ENCODE results near the gene VWC2. TPM values are rescaled to one million over a fixed set of nuclear protein-coding genes. Genes with fewer than 3 reads are reported as not detected.

Gene VWC2
- total and polyA plus RNA-seq, 2 of the 8 experiments (the other 6 are each of a cell fraction or from before 2014, with no cell fraction given), result 0.24 to 0.30 TPM

- ChIA-PET CTCF (ENCODE audit: partially characterized antibody) (interaction anchor here (0.9 kb wide), 1 partner anchor 10 kb away, joined by 3 read pairs; no protein-coding TSS in a partner anchor), POLR2A (ENCODE audit: partially characterized antibody) (no interaction called here)
- Histone ChIP-seq H3K23ac (ENCODE audit: insufficient read length) (no peak overlapping the region), H3K9me3 (ENCODE audit: insufficient read depth in 2 of 2, low read depth in 1 of 2, low read length in 1 of 2) (peaks cover 0 to 2% of the 10 kb centered on the region in 2 experiments; a peak in 1 of 4 replicates), H3K79me2 (ENCODE audit: control insufficient read depth in 1 of 2, insufficient read depth in 2 of 2, low read length in 2 of 2) (no peaks in the 10 kb centered on the region), H2AK5ac (ENCODE audit: low read depth, low read length) (no peak overlapping the region), H4K8ac (ENCODE audit: extremely low read depth, insufficient read depth, low read length) (no peak overlapping the region), H2BK120ac (replicated peaks; ENCODE audit: low read depth, low read length) (no peak overlapping the region), H4K5ac (ENCODE audit: insufficient read length, low read depth, low read length) (no peak overlapping the region), H3K4me1 (replicated peaks in 1 of 4; ENCODE audit: control insufficient read depth in 3 of 4, insufficient read depth in 4 of 4, low read length in 3 of 4) (peaks cover 0 to 3% (median 0%) of the 10 kb centered on the region in 4 experiments; a peak in 1 of 7 replicates), H3K27me3 (replicated peaks in 1 of 4; ENCODE audit: control insufficient read depth in 3 of 4, extremely low read depth in 1 of 4, insufficient read depth in 3 of 4, low read length in 3 of 4) (no peaks in the 10 kb centered on the region), H2BK5ac (ENCODE audit: low read depth, low read length) (no peak overlapping the region), H3K4me3 (ENCODE audit: extremely low read depth in 1 of 4, insufficient read depth in 2 of 4, low read depth in 3 of 4, low read length in 4 of 4) (no peak overlapping the region), H3K36me3 (ENCODE audit: control insufficient read depth in 2 of 4, insufficient read depth in 4 of 4, low read length in 3 of 4) (no peaks in the 10 kb centered on the region), H4K20me1 (replicated peaks in 1 of 2; ENCODE audit: control insufficient read depth in 1 of 2, insufficient read depth in 2 of 2, low read length in 2 of 2) (no peaks in the 10 kb centered on the region), H3K4me2 (ENCODE audit: insufficient read depth in 1 of 2, low read depth in 2 of 2, low read length in 2 of 2) (no peak overlapping the region), H3K23me2 (ENCODE audit: low read depth, low read length) (no peaks in the 10 kb centered on the region), H3K9ac (replicated peaks in 1 of 4; ENCODE audit: extremely low read depth in 1 of 4, low read depth in 3 of 4, low read length in 3 of 4) (no peak overlapping the region), H2BK15ac (ENCODE audit: low read length) (no peak overlapping the region), H3K79me1 (ENCODE audit: low read depth, low read length) (no peaks in the 10 kb centered on the region), H2AFZ (ENCODE audit: low read length) (no peak overlapping the region), H2BK20ac (ENCODE audit: low read length) (no peak overlapping the region), H3K14ac (ENCODE audit: insufficient read length) (no peak overlapping the region), H3K27ac (ENCODE audit: low read depth, low read length) (no peak overlapping the region), H3K18ac (ENCODE audit: extremely low read depth, low read length) (no peak overlapping the region), H2BK12ac (ENCODE audit: low read depth, low read length) (no peak overlapping the region), H4K91ac (replicated peaks; ENCODE audit: insufficient read length, low read length) (no peak overlapping the region), H3K4ac (replicated peaks; ENCODE audit: insufficient read length, low read depth, low read length) (no peak overlapping the region), H3K56ac (replicated peaks; ENCODE audit: insufficient read length, low read depth, low read length) (no peak overlapping the region)
- whole genome bisulfite sequencing, 2 experiments (ENCODE audit: extremely low coverage in 1 of 2, insufficient coverage in 1 of 2, insufficient read length in 1 of 2, insufficient replicate concordance in 2 of 2, low coverage in 1 of 2, low lambda C conversion rate in 2 of 2, missing lambda C conversion rate in 1 of 2), result 94% methylated on average over 4 of the region's 4 CpGs; no CpG with 5 or more reads in 1 of the 2 experiments
- FAIRE-seq (no peak), DNase-seq (ENCODE audit: low read depth in 1 of 2, low spot score in 2 of 2) (no peak)
- TF ChIP-seq ATF2 (IDR thresholded peaks at IDR 0.05; ENCODE audit: low read length) (no peak), CHD1 (IDR thresholded peaks at IDR 0.05; ENCODE audit: low read depth, low read length) (no peak), NRF1 (IDR thresholded peaks at IDR 0.05; ENCODE audit: low read depth, low read length) (no peak), SAP30 (IDR thresholded peaks at IDR 0.05; ENCODE audit: insufficient read depth, insufficient replicate concordance, low read length) (no peak), NANOG (IDR thresholded peaks at IDR 0.05; ENCODE audit: insufficient read depth, low read depth, low read length, poor library complexity, severe bottlenecking) (no peak), CTCF (IDR thresholded peaks at IDR 0.05; ENCODE audit: control extremely low read depth in 1 of 3, insufficient read depth in 1 of 3, low read depth in 1 of 3, low read length in 3 of 3) (no peak), HDAC6 (IDR thresholded peaks at IDR 0.05; ENCODE audit: low read depth, low read length) (no peak), HDAC2 (IDR thresholded peaks at IDR 0.05; ENCODE audit: borderline replicate concordance in 1 of 2, low read depth in 2 of 2, low read length in 2 of 2) (no peak), TCF12 (IDR thresholded peaks at IDR 0.05; ENCODE audit: low read depth, low read length) (no peak)
Observed at GRCh38 chr7:49893131-49893530, 119.7 kb downstream of the VWC2 start.

All from H1 (cell line).